Measurements from ENCODE around the gene ENOX1.

GRCh38 chr13:43648733-43649132 lies 138.0 kb downstream of the ENOX1 start:
- TF ChIP-seq CTCF (conservative IDR thresholded peaks at IDR 0.05): no peak
- no peak for TF ChIP-seq EZH2 (IDR thresholded peaks at IDR 0.05; ENCODE audit: low read depth)
